Activated CD4-positive, alpha-beta T cell treated with anti-CD3 and anti-CD28 coated beads, Interleukin-2, amount 50 U/mL, for 4 hours (primary cell): ENCODE data around the gene FECH.

Source experiments
- DNase-seq, 2 experiments: peaks; one replicate each; pipeline ENCODE4 v3.0.0-alpha.2; 2020

FECH gene

DNA sequence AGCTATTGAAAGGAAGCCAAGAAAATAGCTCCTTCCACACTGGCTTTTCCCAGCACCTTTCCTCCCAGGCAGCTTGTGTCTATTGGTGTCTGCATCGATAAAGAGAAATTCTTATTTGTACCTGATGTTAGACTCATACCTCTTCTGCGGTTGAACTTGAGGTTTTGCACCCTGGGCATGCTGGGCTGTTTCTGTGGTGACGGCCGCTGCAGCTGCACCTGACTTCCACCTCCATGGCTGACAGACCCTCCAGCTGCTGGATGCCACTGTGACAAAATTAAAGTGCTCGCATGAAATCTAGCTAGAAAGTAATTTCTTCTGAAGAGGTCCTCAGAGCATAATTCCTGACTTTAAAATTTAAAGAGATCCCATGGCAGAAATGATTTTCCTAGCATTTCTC is 6.6 kb downstream of the FECH start:
- no peak for DNase-seq

DNA sequence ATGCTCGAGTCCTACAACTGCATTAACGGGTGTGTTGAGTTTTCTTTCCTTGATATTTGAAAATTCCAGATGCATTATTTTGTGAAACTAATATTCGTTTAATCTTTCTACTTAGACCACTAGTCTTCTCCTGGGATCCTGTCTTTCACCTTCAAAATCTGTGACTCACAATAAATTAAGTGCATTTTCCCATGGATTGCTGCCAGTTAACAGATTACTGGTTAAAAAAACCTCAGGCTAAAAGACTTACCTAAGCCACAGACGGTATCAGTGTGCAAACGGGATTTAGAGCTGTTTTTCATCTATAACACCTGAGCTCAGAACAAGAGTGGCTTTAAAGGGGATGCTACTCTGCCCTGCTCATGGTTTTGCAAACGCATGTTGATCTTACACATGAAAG is 10.2 kb downstream of the FECH start:
- no peak for DNase-seq

DNA sequence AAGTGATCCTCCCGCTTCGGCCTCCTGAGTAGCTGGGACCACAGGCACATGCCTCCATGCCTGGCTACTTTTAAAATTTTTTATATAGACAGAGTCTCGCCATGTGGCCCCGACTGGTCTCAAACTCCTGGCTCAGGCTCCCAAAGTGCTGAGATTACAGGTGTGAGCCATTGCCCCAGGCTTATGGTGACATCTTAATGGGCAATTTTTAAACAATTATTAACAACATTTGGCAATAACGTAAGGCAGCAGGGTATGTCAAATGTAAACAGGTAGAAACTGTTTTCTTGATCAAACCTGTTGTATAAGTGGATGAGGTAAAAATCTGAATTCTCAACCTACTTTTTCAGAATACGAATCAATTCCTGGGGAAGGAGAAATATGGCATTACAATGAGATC is 11.0 kb downstream of the FECH start:
- no peak for DNase-seq

DNA sequence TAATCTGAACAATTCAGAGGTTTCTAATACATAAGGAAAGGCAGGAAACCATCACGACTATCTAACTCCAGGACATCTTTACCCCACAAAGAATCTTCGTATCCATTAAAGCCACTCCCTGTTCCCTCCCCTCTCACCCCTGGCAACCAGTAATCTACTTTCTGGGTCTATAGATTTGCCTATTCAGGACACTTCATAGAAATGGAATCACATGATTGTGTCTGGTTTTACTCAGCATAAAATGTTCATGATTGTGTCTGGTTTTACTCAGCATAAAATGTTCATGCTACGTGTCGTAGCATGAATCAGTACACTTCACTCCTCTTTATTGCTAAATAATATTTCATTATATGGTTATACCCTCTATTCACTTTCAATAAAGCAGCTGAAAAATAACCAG is 11.6 kb downstream of the FECH start:
- no peak for DNase-seq

DNA sequence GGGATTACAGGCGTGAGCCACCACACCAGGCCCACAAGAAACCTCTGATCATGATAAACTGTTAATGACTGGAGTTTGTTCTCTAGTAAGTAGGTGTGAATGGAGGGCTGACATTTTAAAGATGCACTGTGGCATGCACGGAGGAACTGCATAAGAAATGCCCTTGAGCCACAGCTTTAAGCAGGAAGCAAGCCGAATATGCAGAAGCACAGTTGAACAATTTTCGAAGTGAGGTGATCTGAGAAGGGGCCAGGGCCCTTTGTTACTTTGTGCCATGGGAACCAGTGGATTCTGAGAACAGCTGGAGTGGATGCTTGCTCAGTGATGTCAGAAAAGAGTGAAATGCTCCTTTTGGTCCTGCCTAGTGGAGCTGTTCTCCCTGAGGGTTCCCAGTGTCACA is 16.3 kb downstream of the FECH start:
- no peak for DNase-seq

DNA sequence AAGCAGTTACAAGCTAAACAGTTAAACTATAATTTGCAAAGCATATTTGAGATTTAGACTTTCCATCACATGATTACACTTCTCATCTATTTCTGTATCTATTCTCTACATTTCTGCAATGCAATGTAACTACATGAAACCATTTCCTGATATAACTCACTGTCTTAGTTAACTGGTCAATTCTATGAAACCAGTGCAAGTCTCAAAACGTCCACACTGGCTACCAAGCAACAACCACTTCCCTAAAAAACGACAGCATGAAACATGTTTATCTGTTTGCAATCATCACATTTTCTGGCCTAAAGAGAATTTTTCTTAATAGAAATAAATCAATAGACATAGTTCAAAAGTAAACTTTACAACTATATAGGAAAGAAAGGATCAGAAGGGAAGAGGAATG is 17.4 kb downstream of the FECH start:
- no peak for DNase-seq

DNA sequence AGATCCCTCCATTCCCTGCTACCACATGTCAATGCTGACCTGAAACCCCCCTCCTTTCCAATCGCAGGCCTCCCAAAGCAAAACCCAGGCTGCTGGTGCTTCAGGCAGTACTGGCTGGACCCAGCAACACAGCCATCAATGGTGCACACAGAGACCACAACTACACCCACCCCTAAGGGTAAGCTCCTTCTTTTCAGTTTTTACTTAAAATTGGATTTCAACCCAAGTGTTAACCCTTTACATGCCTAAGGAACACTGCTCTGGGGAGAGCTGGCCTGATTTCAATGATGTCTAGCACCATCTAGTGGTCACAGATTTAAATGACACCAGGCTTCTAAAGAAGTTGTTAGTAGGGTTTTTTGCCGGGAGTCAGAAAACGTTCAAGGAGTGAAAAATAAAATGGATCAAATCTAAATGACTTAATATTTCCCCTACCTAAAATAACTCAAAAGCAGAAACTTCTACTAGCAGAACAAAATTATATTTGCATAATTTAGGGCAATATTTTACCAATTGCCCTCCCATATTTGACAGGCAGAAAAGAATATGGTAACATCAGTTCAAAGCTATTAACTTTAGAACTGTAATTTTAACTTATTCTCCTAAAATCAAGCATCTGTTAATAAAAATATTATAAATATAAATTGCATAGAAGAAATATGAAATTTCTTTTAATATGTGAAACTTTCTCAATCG is 24.6 kb downstream of the FECH start:
- DNase-seq = no peak

DNA sequence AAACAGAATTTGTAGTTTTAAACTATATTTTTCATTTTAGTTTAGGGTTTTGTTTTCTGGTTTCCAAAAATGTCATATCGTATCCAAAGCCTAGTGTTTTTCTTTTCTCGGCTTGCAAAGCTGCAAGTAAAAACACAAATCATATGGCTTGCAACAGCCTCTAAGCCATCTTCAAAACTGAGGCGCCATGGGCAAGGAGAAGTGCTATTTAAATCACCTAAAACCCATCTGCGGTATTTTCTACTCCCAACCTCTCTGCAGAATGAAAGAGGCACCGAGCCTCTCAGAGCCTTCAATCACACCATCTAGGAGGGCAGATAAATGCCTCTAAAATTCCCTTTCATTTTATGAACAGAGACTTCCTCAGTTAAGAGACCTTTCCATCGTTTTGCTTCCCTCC is 25.2 kb downstream of the FECH start:
- DNase-seq = no peak

DNA sequence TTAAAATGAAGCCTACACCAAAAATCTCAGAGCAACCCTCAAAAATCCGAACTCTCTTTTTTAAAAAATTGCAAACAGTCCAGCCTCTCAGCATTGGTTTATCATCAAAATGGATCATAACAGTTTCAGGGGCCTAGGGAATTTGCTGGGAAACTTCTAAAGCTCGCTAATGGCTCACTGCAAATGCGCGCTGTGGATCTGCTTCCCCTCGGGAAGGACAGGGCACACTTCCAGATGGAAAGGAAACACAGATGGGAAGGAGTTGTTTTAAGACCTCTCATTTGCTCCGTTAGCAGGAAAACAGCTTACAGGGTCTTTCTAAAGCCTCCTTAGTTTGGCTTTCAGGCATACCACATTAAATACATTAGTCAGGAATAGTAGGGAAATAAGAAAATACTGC is 27.2 kb downstream of the FECH start:
- no peak for DNase-seq

DNA sequence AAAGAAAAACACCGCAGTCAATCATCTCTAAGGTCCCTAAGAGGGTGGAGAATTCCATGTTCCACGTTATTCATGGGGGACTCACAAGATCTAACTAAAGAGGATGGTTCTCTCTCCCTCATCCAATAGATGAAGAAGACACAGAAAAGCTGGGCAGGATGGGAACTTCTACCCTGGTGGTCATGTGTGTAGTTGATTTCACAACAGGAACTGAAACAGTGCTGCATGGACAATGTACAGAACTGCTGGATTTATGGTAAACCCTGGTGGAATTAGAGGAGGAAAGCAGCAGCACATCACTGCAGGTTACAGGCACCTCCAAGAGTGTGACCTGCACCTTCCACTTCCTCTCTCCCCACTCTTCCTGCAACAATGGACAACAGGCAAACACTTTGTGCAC is 31.4 kb downstream of the FECH start:
- DNase-seq = no peak

DNA sequence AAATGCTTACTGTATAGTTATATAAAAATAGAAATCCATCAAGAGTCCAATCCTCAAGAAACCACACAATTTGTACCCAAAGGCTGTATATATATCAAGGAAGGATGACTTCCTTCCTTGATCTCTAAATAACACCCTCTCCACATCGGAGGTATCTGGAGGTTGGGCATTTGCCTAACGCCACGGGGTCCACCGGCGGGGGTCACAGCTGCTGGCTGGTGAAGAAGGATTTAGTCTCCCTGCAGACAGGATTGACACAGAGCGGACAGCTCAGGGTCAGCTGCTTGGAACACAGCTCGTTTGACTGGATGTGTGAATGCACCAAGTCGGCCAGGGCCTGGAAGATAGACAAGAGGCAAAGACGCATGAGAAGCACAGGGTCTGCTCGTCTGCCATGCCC is 36.0 kb downstream of the FECH start:
- no peak for DNase-seq

DNA sequence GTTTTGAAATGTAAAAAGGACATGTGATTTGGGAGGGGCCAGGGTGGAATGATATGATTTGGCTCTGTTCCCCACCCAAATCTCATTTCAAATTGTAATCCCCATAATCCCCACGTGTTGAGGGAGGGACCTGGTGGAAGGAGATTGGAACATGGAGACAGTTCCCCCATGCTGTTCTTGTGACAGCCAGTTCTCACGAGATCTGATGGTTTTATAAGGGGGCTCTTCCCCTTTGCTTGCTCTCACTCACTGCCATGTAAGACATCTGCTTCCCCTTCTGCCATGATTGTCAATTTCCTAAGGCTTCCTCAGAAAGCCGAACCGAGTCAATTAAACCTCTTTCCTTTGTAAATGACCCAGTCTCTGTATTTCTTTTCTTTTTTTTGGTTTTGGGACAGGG is 39.2 kb downstream of the FECH start:
- no peak for DNase-seq

DNA sequence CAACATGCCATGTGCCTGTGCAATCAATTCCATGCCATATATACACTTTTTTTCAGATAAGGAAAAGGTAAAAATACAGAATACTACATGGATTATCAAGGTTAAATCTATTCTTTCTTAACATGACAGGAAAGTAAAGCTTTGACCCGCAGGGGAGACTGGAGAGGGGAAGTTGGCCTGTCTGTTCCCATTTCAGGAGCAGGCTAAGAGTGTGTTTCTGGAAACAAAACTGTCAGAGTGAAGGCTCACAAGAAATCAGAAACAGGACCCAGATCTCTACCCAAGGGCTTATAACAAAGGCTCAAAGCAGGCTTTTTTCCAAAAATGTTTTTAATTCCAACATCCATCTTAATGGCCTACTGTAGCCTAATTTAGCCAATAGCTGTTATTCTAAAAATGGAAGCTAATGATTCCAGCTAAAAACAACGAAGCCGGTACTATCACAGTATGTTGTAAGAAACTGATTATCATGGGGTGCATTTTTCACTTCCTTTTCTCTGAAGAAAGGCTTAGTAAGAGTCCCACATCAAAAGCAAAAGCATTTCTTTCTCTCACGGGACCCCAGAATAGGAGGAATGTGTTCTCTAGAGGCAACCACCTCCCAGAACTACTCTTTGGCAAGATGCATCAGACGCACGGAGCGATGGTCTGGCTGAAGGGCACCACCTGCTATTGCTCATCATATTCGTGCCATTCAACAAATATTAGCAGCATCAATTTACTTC is 41.4 kb downstream of the FECH start:
- no peak for DNase-seq

DNA sequence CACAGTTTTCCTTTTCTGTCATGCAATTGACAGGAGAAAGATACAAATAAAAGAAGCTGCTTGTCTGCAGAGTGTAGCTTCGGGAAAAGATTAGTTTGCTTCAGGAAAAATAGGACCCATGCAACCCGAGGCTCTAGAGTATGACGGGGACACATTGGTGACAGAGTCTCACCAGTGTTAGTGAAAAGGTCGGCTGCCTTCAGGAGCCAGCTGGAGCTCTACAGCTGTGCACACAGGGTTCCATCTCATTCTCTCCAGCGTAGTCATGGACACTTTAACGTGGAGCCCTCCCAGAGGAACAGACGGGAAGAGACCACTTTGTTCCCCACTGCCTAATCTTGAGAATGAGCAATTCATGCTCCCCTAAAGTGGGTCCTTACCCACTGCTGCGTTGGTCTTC is 42.9 kb downstream of the FECH start:
- no peak for DNase-seq

DNA sequence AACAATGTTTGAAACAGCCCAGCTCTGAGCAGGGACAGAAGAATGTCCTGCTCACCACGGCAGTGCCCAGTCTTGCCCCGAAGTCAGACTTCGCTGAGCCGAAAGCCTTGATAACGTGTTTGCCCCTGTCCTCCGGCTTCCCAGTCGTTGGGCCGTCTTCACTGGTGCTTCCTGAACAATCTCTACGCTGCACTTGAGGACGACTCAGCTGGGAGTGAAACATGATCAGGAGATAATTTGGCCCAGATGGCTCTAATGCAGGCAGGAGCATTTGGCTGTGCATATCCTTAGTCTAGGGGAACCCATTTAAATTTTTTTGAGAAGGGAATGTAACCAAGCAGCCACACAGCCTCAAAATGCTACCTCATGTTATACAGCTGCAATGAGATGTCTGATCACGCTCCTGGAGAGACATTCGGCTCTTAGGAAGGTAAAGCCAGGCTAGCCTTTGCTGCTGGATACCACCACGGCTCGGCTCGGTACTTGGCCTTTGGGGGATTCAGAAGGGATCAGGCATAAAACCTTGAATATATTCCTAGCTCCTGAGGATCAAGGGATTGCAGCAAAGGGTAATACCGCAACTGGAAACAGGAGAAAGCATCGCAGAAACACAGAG is 43.6 kb downstream of the FECH start:
- no peak for DNase-seq

DNA sequence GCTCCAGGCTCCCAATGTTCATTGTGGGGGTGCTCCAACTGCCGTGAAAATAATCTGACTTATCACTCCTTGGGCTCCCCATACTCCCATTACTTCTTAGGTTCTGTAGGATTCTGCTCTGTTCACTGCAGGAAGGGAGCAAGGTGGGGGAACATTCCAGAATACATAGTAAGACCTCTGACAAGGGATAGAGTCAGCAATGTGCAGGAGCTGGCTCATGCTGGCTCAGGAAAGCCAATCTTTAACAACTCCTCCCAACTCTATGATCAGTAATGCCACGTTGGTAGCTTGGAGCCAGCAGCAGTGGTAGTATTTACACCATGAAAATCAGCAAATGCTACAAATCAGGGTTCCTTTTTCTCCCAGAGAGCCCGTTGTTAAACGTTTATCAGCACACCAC is 44.4 kb downstream of the FECH start:
- DNase-seq = no peak

DNA sequence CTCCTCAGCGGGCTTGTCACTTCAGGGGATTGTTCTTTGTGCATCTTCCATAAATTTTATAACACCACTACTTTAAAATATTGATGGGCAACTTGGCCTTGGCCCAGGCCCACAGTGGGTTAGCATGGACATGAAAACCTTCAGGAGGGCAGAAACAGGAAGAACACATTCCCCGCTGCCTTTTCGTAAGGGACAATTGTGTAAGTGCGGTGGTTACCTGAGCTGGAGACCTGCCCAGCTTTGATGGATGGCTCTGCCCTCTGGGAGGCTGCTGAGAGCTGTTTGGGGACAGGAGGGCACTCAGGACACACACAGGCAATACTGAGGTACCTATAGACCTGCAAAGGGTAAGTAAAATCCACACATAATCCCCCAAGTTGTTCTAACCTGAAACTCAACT is 46.8 kb downstream of the FECH start:
- no peak for DNase-seq

DNA sequence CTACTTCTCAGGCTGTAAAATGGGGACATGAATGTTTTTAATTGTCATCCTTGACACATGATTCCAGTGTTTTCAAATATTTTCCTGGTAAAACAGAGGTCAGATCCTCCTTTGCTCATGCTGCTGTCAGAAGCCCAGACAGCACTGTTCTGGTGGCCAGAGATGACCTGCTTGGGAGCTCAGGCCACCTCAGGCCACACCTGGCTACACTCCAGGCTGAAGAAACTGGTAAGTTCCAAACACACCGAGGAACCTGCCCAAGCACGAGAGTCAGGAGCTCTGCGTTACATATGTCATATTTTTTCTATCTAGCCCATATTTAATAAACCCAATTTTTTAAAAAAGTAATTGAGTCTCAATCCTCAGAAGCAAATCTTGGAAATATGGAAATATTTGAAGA is 47.9 kb downstream of the FECH start:
- DNase-seq = no peak

DNA sequence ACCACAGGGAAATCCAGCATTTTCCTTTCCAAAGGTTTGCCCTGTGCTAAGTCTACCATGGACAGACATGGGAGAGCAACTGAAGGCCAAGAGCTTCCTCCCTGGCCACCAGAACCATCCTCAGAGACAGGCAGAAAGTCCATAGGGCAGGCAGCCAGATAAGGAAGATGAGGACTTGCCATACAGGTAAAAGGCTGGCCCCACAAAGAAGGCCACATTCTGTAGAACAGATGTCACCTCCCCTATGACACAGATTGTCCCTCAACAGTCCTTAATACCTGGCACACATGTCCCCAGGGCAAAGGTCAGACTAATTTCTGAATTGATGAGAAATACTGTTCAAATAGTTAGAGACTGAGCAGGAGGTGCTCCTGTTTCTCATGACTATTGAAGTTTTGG is 52.0 kb downstream of the FECH start:
- no peak for DNase-seq

DNA sequence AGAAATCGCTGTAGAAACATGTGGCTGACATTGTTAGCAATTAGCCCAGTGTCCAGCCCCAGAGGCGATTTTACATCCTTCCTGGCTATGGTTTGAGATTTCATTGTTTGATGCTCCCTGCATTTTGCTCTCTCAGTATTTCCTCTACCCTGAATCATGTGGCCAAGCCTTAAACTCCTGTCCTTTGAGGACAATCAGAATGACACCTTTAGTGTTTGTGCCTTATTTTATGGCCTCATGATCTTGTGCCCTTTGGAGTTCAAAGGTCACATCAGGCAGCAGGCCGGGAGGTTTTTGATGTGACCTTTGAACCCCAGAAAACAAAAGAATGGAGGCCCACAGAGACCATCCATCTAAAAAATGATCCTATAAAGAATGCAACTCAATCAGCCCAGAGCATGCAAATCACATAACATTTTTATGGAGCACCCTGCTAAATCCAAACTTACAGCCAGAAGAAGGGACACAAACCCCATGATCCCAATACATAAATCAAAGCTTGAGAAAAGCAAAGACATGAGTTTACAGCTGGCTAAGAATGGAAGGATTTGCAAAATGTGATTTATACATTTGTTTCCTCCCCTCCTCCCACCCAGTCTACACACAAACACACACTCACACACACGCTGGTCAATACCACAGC is 52.5 kb downstream of the FECH start:
- DNase-seq = no peak

DNA sequence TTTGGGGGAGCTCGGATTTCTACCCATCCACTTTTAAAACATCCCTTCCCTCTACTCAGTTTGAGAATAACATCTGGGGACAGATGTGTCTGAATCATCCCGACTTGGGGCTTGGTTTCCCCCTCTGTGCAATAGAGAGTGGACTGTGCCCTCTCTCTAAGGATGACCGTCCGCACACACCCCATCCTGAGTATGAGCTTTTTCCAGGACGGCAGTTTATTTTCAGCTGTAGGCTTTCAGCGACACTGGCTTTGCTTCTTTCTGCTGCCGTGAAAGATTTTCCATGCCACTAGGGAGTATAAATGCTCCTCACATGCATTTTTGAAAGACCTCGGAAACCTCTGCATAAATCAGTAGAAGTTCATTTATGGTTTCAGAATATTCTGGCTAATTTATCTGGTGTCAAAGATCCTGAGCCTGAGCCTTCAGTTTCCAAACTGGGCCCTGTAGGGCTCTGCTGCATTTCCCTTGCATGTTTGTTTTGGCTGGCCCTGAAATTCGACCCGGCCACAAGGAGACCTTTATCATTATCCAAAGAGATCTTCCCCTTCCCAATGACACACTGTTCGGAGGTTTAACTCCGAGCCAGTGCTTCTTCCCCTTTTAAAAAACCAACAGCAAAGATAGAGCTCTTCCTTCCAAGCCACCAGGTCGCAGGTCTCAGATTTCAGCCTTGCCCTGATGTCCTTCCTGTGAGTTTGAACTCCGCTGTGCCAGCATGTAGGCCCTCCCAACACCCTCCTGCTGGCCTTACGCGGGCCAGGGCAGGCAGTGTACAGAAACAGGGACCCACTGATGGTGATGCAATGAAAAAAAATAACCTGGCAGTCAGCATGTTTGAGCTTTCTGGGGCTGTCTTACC is 53.3 kb downstream of the FECH start:
- DNase-seq = no peak

DNA sequence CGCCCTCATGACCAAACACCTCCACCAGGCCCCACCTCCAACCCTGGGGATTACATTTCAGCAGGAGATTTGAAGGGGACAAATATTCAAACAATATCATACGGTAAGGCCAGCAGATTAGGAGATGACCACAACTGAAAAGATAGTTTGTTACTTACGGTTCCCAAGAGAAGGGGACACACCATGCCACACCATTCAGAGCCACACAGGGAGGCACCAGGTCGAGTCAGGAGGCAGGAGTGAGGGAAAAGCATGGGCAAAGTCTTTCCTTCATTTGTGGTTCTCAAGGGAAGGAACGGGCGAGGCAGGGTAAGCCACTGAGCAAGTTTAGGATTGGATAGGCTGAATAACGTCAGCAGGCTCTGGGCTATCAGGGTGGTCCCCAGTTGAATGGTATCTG is 57.4 kb downstream of the FECH start:
- DNase-seq = no peak
